ENCODE measurements around the gene ABI1. TPM values are rescaled to one million over a fixed set of nuclear protein-coding genes. Genes with fewer than 3 reads are reported as not detected.

ABI1 gene
- total and polyA plus RNA-seq, 2 donors (not counting 1 experiment from before 2014, with no cell fraction given): 37.8 to 80.5 TPM

DNA sequence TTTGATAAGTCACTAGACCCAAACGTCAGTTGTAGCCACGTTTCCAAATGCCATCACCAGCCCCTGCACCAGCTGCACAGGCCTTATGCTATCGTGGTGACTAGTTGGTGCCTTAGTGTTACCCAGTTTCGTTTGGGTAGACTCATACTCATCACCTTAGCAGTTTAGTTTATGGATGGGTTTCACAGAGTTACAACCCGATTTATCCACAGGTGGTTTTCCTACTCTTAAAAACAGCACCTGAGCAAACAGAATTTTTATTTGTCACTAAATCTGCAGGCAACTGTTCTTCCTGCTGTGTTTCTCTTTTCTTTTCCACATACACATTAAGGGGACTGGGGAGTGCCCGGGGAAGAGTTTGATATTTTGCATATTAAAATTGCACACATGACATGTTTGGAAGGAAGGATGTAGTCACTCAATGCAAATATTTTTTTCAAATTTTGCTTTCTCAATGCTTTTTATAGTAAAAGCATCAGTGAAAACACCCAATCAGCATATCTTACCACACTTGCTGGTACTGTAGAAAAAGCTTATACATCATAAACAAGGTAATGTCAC, 121.6 kb downstream of the ABI1 start:
- DNase-seq (peak; percentile 72), ATAC-seq (ENCODE audit: low read depth) (peak; percentile 53)
- Histone ChIP-seq H3K4me1 (ENCODE audit: control insufficient read depth in 2 of 2, insufficient read depth in 2 of 2, low read length in 2 of 2) (peaks cover 36 to 53% of the 10 kb centered on the region in 2 donors), H3K9me3 (ENCODE audit: control extremely low read depth in 1 of 3, control insufficient read depth in 2 of 3, insufficient read depth in 1 of 3, low read length in 2 of 3) (peaks cover 0 to 4% (median 0%) of the 10 kb centered on the region in 3 donors), H3K36me3 (replicated peaks in 1 of 2; ENCODE audit: control extremely low read depth in 1 of 2, control insufficient read depth in 1 of 2, extremely low read depth in 1 of 2, insufficient read depth in 2 of 2, low read length in 1 of 2) (peaks cover 2 to 18% of the 10 kb centered on the region in 2 experiments), H3K79me2 (ENCODE audit: control insufficient read depth, insufficient read depth, low read length) (no peaks in the 10 kb centered on the region), H3K4me3 (ENCODE audit: control extremely low read depth in 1 of 5, extremely low read depth in 1 of 5, insufficient read depth in 1 of 5, low read depth in 2 of 5, low read length in 4 of 5) (peak overlapping the region in 2 of 5 experiments; percentile 9 to 11), H3K4me2 (replicated peaks; ENCODE audit: low read depth, low read length, poor library complexity, severe bottlenecking) (peak overlapping the region; percentile 58), H2AFZ (ENCODE audit: insufficient read depth, low read depth, low read length, poor library complexity, severe bottlenecking) (no peak overlapping the region), H3K9ac (ENCODE audit: low read length) (peak overlapping the region; percentile 33), H4K20me1 (ENCODE audit: control insufficient read depth, insufficient read depth, low read length, poor library complexity, severe bottlenecking) (no peaks in the 10 kb centered on the region), H3K27ac (ENCODE audit: low read length in 2 of 2) (peak overlapping the region; percentile 87), H3K27me3 (replicated peaks in 1 of 4; ENCODE audit: control extremely low read depth in 1 of 4, control insufficient read depth in 3 of 4, insufficient read depth in 4 of 4, low read length in 3 of 4) (no peaks in the 10 kb centered on the region)
- H3K9me3 Mint-ChIP-seq (ENCODE audit: insufficient read depth): no peaks in the 10 kb centered on the region
- peaks cover 62% of the 10 kb centered on the region for H3K4me1 Mint-ChIP-seq
- ChIA-PET POLR2A (no interaction called here), CTCF (interaction anchor here (2.0 to 3.0 kb wide), 2 partner anchors 13 to 142 kb away, joined by 9 to 17 read pairs; no protein-coding TSS in a partner anchor)
- intact Hi-C loops (cut with micrococcal nuclease): loop anchor here (2.0 to 5.0 kb wide), 2 partner anchors 16 to 503 kb away; partner anchors contain the start of gene ACBD5
- whole genome bisulfite sequencing (ENCODE audit: insufficient coverage): no CpG with 5 or more reads among the region's 6 CpGs
- H3K27ac Mint-ChIP-seq: peak overlapping the region; percentile 94
- no peaks in the 10 kb centered on the region for H3K27me3 Mint-ChIP-seq
- TF ChIP-seq, protein P1, sequence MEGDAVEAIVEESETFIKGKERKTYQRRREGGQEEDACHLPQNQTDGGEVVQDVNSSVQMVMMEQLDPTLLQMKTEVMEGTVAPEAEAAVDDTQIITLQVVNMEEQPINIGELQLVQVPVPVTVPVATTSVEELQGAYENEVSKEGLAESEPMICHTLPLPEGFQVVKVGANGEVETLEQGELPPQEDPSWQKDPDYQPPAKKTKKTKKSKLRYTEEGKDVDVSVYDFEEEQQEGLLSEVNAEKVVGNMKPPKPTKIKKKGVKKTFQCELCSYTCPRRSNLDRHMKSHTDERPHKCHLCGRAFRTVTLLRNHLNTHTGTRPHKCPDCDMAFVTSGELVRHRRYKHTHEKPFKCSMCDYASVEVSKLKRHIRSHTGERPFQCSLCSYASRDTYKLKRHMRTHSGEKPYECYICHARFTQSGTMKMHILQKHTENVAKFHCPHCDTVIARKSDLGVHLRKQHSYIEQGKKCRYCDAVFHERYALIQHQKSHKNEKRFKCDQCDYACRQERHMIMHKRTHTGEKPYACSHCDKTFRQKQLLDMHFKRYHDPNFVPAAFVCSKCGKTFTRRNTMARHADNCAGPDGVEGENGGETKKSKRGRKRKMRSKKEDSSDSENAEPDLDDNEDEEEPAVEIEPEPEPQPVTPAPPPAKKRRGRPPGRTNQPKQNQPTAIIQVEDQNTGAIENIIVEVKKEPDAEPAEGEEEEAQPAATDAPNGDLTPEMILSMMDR (IDR thresholded peaks at IDR 0.05): no peak
- no peak for TF ChIP-seq EZH2 (IDR thresholded peaks at IDR 0.05; ENCODE audit: borderline replicate concordance, insufficient read depth, low read depth, low read length, poor library complexity, severe bottlenecking)
- peak overlapping the region; percentile 77 for H3K4me3 Mint-ChIP-seq

DNA sequence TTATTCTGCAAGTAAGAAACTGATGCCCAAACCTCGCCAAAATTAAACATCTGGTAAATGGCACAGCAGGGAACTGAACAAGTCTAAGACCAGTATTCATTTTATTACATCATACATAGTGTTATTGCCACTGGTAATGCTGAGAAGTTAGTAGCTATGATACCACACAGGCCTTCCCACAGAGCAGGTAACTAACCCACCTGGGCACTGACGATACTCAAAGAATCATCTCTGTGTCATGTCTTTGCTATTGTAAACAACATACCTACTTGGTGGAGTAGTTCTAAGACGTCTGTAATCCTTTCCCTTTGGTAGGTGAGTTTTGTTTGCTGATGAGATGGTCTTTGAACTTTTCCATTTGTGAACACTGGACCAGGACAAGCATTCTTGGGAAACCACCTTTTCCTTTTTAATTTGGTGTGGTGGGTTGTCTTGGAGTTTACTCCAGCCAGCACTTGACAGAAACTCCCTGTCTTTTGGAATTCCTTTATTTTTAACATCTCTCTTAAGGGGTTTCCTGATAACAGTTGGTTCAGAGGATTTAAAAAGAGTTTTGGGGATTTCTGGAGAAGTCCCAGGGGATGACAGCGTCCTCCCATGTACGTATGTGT, 122.4 kb downstream of the ABI1 start:
- peak overlapping the region; percentile 89 for H3K27ac Mint-ChIP-seq
- H3K4me1 ChIP-seq (ENCODE audit: control insufficient read depth in 2 of 2, insufficient read depth in 2 of 2, low read length in 2 of 2): peaks cover 36 to 50% of the 10 kb centered on the region in 2 donors
- ATAC-seq (ENCODE audit: low read depth): no peak
- intact Hi-C loops (cut with micrococcal nuclease): loop anchor here (2.0 to 5.0 kb wide), 2 partner anchors 16 to 504 kb away; partner anchors contain the start of gene ACBD5
- no CpG with 5 or more reads among the region's 5 CpGs for WGBS (ENCODE audit: insufficient coverage)
- no peak overlapping the region for H2AFZ ChIP-seq (ENCODE audit: insufficient read depth, low read depth, low read length, poor library complexity, severe bottlenecking)
- TF ChIP-seq, protein P1 (IDR thresholded peaks at IDR 0.05): no peak
- TF ChIP-seq EZH2 (IDR thresholded peaks at IDR 0.05; ENCODE audit: borderline replicate concordance, insufficient read depth, low read depth, low read length, poor library complexity, severe bottlenecking): no peak
- H3K9ac ChIP-seq (ENCODE audit: low read length): no peak overlapping the region
- H3K9me3 ChIP-seq (ENCODE audit: control extremely low read depth in 1 of 3, control insufficient read depth in 2 of 3, insufficient read depth in 1 of 3, low read length in 2 of 3): peaks cover 0 to 4% (median 0%) of the 10 kb centered on the region in 3 donors
- ChIA-PET POLR2A (no interaction called here), CTCF (interaction anchor here (3.0 kb wide), 1 partner anchor 143 kb away, joined by 9 read pairs; no protein-coding TSS in a partner anchor)
- peak overlapping the region; percentile 58 for H3K4me2 ChIP-seq (replicated peaks; ENCODE audit: low read depth, low read length, poor library complexity, severe bottlenecking)
- no peaks in the 10 kb centered on the region for H3K27me3 ChIP-seq (replicated peaks in 1 of 4; ENCODE audit: control extremely low read depth in 1 of 4, control insufficient read depth in 3 of 4, insufficient read depth in 4 of 4, low read length in 3 of 4)
- peak overlapping the region; percentile 52 for H3K4me3 Mint-ChIP-seq
- H3K4me1 Mint-ChIP-seq: peaks cover 56% of the 10 kb centered on the region
- H3K27me3 Mint-ChIP-seq: no peaks in the 10 kb centered on the region
- no peaks in the 10 kb centered on the region for H4K20me1 ChIP-seq (ENCODE audit: control insufficient read depth, insufficient read depth, low read length, poor library complexity, severe bottlenecking)
- peak; percentile 35 for DNase-seq
- no peaks in the 10 kb centered on the region for H3K9me3 Mint-ChIP-seq (ENCODE audit: insufficient read depth)
- peak overlapping the region; percentile 87 for H3K27ac ChIP-seq (ENCODE audit: low read length in 2 of 2)
- peaks cover 2 to 12% of the 10 kb centered on the region in 2 experiments for H3K36me3 ChIP-seq (replicated peaks in 1 of 2; ENCODE audit: control extremely low read depth in 1 of 2, control insufficient read depth in 1 of 2, extremely low read depth in 1 of 2, insufficient read depth in 2 of 2, low read length in 1 of 2)
- no peak overlapping the region for H3K4me3 ChIP-seq (ENCODE audit: control extremely low read depth in 1 of 5, extremely low read depth in 1 of 5, insufficient read depth in 1 of 5, low read depth in 2 of 5, low read length in 4 of 5)
- H3K79me2 ChIP-seq (ENCODE audit: control insufficient read depth, insufficient read depth, low read length): no peaks in the 10 kb centered on the region

All from B cell (primary cell).